HepG2 (cell line): ENCODE results near the gene PCYT2. TPM values are rescaled to one million over a fixed set of nuclear protein-coding genes. Genes with fewer than 3 reads are reported as not detected.
A peak's percentile ranks its signal among the peaks of the same experiment; 100 is the strongest.

Source experiments
- ATF1 ChIP-seq: IDR thresholded peaks from 2 replicates; pipeline ENCODE4 v1.6.1; 2016; ENCODE audit warnings: mild to moderate bottlenecking, control low read depth
- FOXP1 ChIP-seq, 2 experiments: fragments of 450-650 bp in 1 of 2; IDR thresholded peaks; 2 replicates each; pipeline ENCODE4 v1.6.1; 2017 to 2018; ENCODE audit warnings: antibody characterized with exemption in 1 of 2
- GLI4 ChIP-seq: sonication (generic); formaldehyde crosslinking; IDR thresholded peaks from 2 replicates; pipeline ENCODE4 v1.5.1; 2020; ENCODE audit warnings: missing genetic modification reagents, mild to moderate bottlenecking, moderate library complexity, borderline replicate concordance
- HCFC1 ChIP-seq: fragments of 150-350 bp; IDR thresholded peaks from 2 replicates; pipeline ENCODE4 v1.6.1; 2014; ENCODE audit warnings: low read depth, low read length
- MZF1 ChIP-seq: sonication (generic); formaldehyde crosslinking; IDR thresholded peaks from 2 replicates; pipeline ENCODE4 v1.8.1; 2023; ENCODE audit warnings: mild to moderate bottlenecking, missing genetic modification reagents, borderline replicate concordance
- PRMT3 ChIP-seq: sonication (generic); formaldehyde crosslinking; IDR thresholded peaks from 2 replicates; pipeline ENCODE4 v1.8.1; 2022; ENCODE audit warnings: low read depth, mild to moderate bottlenecking, moderate library complexity, missing genetic modification reagents, borderline replicate concordance
- SNAPC2 ChIP-seq: sonication (generic); formaldehyde crosslinking; IDR thresholded peaks from 2 replicates; pipeline ENCODE4 v1.8.1; 2022; ENCODE audit warnings: mild to moderate bottlenecking, missing genetic modification reagents
- SRF ChIP-seq: IDR thresholded peaks from 2 replicates; pipeline ENCODE4 v1.6.1; 2011; ENCODE audit warnings: mild to moderate bottlenecking, low read depth, low read length, moderate library complexity
- ZBTB39 ChIP-seq: sonication (generic); formaldehyde crosslinking; IDR thresholded peaks from 2 replicates; pipeline ENCODE4 v1.5.0; 2020; ENCODE audit warnings: missing genetic modification reagents
- ZNF160 ChIP-seq: sonication (generic); formaldehyde crosslinking; IDR thresholded peaks from 2 replicates; pipeline ENCODE4 v1.8.0; 2022; ENCODE audit warnings: mild to moderate bottlenecking, inconsistent platforms, missing genetic modification reagents
- ZNF326 ChIP-seq: sonication (generic); formaldehyde crosslinking; IDR thresholded peaks from 2 replicates; pipeline ENCODE4 v1.4.0; 2020; ENCODE audit warnings: missing genetic modification reagents, borderline replicate concordance
- ZNF33B ChIP-seq: sonication (generic); formaldehyde crosslinking; IDR thresholded peaks from 2 replicates; pipeline ENCODE4 v1.5.1; 2020; ENCODE audit warnings: mild to moderate bottlenecking, missing genetic modification reagents
- ZNF501 ChIP-seq: sonication (generic); formaldehyde crosslinking; IDR thresholded peaks from 2 replicates; pipeline ENCODE4 v1.5.1; 2020; ENCODE audit warnings: mild to moderate bottlenecking, moderate library complexity, missing genetic modification reagents
- ZNF780A ChIP-seq: sonication (generic); formaldehyde crosslinking; IDR thresholded peaks from 2 replicates; pipeline ENCODE4 v1.8.0; 2022; ENCODE audit warnings: mild to moderate bottlenecking, missing genetic modification reagents, moderate library complexity
- polyA plus RNA-seq, 8 experiments: library from polyadenylated mRNA; depleted of rRNA in 3 of 8; stranded (reverse) in 7 of 8; unstranded in 1 of 8; fragments of >200 nt; fragmentation: Illumina TruSeq in 4 of 8; extraction: Trizol in 4 of 8; gene quantifications; 2 replicates each; pipeline versions ENCODE4 v1.2.1 to v1.2.3, GENCODE V29; 2011 to 2016; ENCODE audit warnings: low read depth in 4 of 8, missing spikeins in 1 of 8, mixed read lengths in 1 of 8; ENCODE audit not compliant: insufficient read depth in 1 of 8
- total RNA-seq, 5 experiments: library from RNA; depleted of rRNA; stranded (reverse); fragments of >200 nt; fragmentation: Illumina TruSeq; extraction: Trizol; gene quantifications; 2 replicates each; pipeline ENCODE4 v1.2.3, GENCODE V29; 2016; ENCODE audit warnings: low read depth in 1 of 5
- TF ChIP-seq, protein P1 (sequence below): sonication (generic); formaldehyde crosslinking; IDR thresholded peaks from 2 replicates; pipeline ENCODE4 v1.4.0; 2020; ENCODE audit warnings: mild to moderate bottlenecking, missing genetic modification reagents
- TF ChIP-seq, protein P2 (sequence below): sonication (generic); formaldehyde crosslinking; IDR thresholded peaks from 2 replicates; pipeline ENCODE4 v1.4.0; 2020; ENCODE audit warnings: missing genetic modification reagents, borderline replicate concordance
- TF ChIP-seq, protein P3 (sequence below): sonication (generic); formaldehyde crosslinking; IDR thresholded peaks from 2 replicates; pipeline ENCODE4 v1.5.0; 2020; ENCODE audit warnings: missing genetic modification reagents
- TF ChIP-seq, protein P4 (sequence below): sonication (generic); formaldehyde crosslinking; IDR thresholded peaks from 2 replicates; pipeline ENCODE4 v1.5.1; 2020; ENCODE audit warnings: missing genetic modification reagents, mild to moderate bottlenecking, borderline replicate concordance

PCYT2 gene
- total and polyA plus RNA-seq, 2 of the 13 experiments (the other 11 are each of a cell fraction or from before 2014, with no cell fraction given): 147 to 297 TPM

DNA sequence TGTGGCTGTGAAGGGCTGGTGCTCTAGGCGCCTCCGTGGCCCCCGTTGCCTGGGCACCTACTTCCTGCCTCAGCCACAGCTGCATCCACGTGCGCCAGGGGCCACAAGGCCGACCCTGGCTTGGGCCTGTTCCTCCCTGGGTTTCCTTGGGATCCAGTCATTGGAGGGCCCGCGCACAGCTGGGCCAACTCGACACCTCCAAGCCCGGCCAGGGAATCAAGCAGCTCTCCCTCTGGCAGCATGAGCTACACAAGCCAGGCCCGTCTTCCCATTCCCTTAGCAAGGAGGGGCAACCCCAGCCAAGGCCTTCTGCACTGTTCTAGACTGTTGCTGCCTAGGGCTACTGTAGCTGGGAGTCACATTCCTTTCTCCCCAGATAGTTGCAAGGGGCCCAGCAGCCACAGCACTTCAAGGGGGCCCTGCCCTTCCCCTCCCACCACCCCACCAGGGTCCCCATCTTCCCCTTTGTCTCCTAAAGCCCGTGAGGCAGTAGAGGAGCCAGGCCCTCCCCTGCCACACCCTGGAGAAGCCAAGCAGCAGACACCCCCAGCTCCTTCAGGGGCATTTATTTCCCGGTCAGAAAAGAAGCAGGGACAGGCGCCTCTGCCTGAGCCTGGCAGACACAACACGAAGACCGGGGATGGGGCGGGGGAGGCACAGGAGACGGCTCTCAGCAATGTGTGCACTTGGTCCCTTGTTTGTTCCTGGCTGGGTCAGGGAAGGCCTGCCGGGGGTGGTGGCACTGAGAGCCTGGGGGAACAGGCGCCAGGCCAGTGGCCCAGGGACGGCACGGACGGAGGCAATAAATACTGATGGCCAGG, 43.8 kb downstream of the PCYT2 start (continued):
- TF ChIP-seq ZBTB39 (CRISPR knock-in tag): peak; percentile 14; the same call in 1 of the 2 replicates
- TF ChIP-seq, protein P1, sequence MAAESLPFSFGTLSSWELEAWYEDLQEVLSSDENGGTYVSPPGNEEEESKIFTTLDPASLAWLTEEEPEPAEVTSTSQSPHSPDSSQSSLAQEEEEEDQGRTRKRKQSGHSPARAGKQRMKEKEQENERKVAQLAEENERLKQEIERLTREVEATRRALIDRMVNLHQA (CRISPR knock-in tag): no peak; the same call in 1 of the 2 replicates
- TF ChIP-seq ZNF780A (CRISPR knock-in tag): peak; percentile 30; the same call in 1 of the 2 replicates
- no peak for TF ChIP-seq SRF
- TF ChIP-seq FOXP1 (IDR thresholded peaks at IDR 0.05): no peak
- no peak for TF ChIP-seq FOXP1 (CRISPR knock-in tag; IDR thresholded peaks at IDR 0.05)
- TF ChIP-seq, protein P2, sequence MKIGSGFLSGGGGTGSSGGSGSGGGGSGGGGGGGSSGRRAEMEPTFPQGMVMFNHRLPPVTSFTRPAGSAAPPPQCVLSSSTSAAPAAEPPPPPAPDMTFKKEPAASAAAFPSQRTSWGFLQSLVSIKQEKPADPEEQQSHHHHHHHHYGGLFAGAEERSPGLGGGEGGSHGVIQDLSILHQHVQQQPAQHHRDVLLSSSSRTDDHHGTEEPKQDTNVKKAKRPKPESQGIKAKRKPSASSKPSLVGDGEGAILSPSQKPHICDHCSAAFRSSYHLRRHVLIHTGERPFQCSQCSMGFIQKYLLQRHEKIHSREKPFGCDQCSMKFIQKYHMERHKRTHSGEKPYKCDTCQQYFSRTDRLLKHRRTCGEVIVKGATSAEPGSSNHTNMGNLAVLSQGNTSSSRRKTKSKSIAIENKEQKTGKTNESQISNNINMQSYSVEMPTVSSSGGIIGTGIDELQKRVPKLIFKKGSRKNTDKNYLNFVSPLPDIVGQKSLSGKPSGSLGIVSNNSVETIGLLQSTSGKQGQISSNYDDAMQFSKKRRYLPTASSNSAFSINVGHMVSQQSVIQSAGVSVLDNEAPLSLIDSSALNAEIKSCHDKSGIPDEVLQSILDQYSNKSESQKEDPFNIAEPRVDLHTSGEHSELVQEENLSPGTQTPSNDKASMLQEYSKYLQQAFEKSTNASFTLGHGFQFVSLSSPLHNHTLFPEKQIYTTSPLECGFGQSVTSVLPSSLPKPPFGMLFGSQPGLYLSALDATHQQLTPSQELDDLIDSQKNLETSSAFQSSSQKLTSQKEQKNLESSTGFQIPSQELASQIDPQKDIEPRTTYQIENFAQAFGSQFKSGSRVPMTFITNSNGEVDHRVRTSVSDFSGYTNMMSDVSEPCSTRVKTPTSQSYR (CRISPR knock-in tag): no peak
- peak; percentile 91 for TF ChIP-seq ZNF326 (CRISPR knock-in tag)
- peak; percentile 73; the same call in 1 of the 2 replicates for TF ChIP-seq GLI4 (CRISPR knock-in tag)
- no peak for TF ChIP-seq SNAPC2 (CRISPR knock-in tag)
- peak; percentile 72; the same call in 1 of the 2 replicates for TF ChIP-seq PRMT3 (CRISPR knock-in tag)
- TF ChIP-seq ZNF33B (CRISPR knock-in tag): peak; percentile 51; the same call in 1 of the 2 replicates
- TF ChIP-seq ZNF160 (CRISPR knock-in tag): peak; percentile 45; the same call in 1 of the 2 replicates
- no peak for TF ChIP-seq HCFC1
- TF ChIP-seq ATF1: no peak
- TF ChIP-seq, protein P3, sequence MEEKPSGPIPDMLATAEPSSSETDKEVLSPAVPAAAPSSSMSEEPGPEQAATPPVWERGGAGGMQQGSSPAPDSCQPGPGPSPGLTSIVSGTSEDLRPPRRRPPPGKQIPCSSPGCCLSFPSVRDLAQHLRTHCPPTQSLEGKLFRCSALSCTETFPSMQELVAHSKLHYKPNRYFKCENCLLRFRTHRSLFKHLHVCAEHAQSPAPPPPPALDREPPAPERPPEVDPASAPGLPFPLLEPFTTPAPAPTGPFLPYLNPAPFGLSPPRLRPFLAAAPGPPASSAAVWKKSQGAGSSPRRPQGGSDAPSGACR: no peak
- TF ChIP-seq ZNF501: peak; percentile 84
- TF ChIP-seq, protein P4, sequence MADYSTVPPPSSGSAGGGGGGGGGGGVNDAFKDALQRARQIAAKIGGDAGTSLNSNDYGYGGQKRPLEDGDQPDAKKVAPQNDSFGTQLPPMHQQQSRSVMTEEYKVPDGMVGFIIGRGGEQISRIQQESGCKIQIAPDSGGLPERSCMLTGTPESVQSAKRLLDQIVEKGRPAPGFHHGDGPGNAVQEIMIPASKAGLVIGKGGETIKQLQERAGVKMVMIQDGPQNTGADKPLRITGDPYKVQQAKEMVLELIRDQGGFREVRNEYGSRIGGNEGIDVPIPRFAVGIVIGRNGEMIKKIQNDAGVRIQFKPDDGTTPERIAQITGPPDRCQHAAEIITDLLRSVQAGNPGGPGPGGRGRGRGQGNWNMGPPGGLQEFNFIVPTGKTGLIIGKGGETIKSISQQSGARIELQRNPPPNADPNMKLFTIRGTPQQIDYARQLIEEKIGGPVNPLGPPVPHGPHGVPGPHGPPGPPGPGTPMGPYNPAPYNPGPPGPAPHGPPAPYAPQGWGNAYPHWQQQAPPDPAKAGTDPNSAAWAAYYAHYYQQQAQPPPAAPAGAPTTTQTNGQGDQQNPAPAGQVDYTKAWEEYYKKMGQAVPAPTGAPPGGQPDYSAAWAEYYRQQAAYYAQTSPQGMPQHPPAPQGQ (CRISPR knock-in tag): no peak
- TF ChIP-seq MZF1: no peak
